Coronary artery (tissue), 2 donors: Measurements from ENCODE around the gene CBLB.

Experiments used
- DNase-seq: peaks from one replicate; pipeline ENCODE4 v3.0.0-alpha.2; 2017; ENCODE audit warnings: low spot score
- H3K27ac ChIP-seq, 2 donors: fragments of 200-600 bp; sonication (generic); one replicate each; pipeline ENCODE4 v1.5.1; 2016 to 2019
- H3K4me3 ChIP-seq: fragments of 200-600 bp; sonication (generic); 2 replicates; pipeline ENCODE4 v1.5.1; 2016; ENCODE audit warnings: mild to moderate bottlenecking, moderate library complexity
- TF ChIP-seq, protein P1 (sequence below): fragments of 200-600 bp; sonication (generic); IDR thresholded peaks from one replicate; pipeline ENCODE4 v1.5.1; 2019; ENCODE audit warnings: antibody characterized with exemption

Gene CBLB

DNA sequence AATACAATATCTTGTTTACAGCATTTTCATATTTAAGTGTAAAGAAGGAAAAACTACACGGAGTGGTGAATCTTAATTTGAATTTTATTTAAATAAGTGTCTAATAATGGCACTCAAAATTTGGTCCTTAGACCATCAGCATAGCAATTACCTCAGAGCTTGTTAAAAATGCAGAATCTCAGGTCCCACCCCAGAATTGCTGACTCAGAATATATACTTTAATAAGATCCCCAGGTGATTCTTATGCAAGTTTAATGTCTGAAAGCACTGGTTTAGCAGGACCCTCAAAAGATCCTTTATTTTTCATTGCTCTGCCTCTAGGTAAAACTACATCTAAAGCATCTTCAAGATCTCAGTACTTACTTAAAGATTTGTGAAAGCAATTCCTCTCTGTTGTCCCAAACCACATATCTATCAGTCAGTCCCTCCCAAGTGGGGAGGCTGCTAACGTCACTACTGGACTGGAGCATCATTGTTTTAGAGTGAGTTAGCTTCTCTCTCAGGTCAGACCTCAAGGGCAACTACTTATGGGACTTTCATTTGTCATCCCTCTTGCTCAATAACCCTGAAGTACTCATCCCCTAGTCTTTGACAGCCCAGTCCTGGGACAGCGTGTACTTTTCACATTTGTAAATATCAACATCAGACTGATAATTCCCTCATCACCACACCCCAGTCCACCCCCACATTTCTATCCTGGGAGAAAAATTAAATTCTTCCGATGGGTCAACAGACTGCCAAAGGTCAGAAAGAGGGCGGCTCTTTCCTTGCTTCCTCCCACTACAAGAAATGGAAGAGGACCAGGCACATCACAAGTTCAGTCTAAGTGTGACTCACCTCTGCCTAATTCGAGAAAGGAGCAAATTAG is 76.7 kb downstream of the CBLB start:
- TF ChIP-seq, protein P1, sequence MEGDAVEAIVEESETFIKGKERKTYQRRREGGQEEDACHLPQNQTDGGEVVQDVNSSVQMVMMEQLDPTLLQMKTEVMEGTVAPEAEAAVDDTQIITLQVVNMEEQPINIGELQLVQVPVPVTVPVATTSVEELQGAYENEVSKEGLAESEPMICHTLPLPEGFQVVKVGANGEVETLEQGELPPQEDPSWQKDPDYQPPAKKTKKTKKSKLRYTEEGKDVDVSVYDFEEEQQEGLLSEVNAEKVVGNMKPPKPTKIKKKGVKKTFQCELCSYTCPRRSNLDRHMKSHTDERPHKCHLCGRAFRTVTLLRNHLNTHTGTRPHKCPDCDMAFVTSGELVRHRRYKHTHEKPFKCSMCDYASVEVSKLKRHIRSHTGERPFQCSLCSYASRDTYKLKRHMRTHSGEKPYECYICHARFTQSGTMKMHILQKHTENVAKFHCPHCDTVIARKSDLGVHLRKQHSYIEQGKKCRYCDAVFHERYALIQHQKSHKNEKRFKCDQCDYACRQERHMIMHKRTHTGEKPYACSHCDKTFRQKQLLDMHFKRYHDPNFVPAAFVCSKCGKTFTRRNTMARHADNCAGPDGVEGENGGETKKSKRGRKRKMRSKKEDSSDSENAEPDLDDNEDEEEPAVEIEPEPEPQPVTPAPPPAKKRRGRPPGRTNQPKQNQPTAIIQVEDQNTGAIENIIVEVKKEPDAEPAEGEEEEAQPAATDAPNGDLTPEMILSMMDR = no peak
- peak overlapping the region; percentile 1 to 60 for H3K27ac ChIP-seq
- H3K4me3 ChIP-seq = no peak overlapping the region
- peak; percentile 82 for DNase-seq

DNA sequence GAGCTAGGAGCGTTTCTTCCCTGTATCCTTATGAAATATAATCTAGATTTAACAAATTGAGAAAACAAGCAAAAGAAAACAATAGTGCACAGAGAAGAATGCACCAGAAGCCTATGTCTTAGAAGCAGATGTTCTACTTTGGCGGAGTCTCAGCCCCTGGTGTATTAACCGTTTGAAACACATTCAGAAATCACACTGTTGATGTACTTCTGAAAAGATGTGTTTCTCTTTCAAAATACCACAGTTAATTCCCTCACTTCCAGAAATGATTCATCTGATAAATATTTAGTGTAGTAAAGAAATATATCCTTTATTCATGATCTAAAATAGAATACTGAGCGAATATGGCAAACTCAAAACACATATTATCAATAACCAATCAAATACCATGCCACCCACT is 77.7 kb downstream of the CBLB start:
- no peak for DNase-seq
- Histone ChIP-seq H3K4me3 (no peak overlapping the region), H3K27ac (peak overlapping the region; percentile 1 to 76)
- TF ChIP-seq, protein P1 = no peak

DNA sequence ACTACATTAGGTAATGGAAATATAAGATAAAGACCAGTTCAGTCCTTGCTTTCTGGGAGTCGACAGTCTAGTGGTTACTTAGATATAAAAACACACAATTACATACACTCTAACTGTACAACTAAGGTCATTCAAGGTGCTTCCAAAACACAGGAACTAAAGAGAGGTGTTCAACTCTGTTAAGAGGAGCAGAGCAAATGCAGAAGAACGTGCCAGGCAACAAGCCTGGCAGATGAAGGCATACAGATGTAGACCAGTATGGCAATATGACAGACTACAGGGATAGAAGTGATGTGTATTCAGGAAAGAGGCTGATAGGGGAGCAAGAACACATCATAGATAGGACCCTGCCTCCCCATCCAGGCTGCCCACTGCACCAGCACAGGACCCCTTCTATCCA is 78.3 kb downstream of the CBLB start:
- Histone ChIP-seq H3K27ac (peak overlapping the region in 1 of 2 donors; percentile 76), H3K4me3 (no peak overlapping the region)
- TF ChIP-seq, protein P1 = no peak
- no peak for DNase-seq

DNA sequence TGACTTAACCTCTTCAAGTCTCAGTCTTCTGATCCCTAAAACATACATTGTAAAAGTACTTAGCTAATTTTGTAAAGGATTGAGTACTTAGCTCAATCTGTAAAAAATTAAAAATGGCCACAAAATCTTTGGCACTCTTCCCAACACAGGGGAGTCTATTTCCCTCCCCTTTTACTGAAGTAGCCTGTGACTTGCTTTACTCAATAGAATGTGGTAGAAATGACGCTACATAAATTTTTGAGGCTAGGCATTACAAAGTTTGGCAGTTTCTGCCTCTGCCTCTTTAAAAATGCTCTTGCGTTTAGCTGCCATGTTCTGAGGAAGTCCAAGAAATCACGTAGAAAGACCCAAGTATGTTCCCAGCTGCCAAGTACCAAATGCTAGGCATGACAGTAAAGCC is 80.2 kb downstream of the CBLB start:
- H3K4me3 ChIP-seq = no peak overlapping the region
- no peak for DNase-seq
- H3K27ac ChIP-seq = no peak overlapping the region
- TF ChIP-seq, protein P1 = no peak

DNA sequence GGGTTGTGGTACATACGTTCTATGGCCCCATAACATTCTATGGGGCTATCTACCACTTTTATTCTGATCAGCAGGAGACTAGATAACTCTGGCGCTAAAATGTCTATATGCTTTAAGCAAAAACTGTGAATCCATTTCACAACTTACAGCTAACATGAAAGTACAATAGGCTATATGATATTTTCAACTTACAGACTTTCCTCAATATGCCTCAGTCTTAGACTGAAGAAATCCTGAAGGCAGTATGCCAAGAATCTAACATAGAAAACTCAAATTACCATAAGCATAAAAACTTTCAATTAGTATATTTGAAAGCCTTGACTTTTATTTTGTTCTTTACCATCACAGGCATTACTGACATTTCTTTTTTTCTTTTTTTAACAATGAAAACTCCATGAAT is 81.4 kb downstream of the CBLB start:
- no peak for DNase-seq
- Histone ChIP-seq H3K4me3 (no peak overlapping the region), H3K27ac (no peak overlapping the region)
- TF ChIP-seq, protein P1 = no peak

DNA sequence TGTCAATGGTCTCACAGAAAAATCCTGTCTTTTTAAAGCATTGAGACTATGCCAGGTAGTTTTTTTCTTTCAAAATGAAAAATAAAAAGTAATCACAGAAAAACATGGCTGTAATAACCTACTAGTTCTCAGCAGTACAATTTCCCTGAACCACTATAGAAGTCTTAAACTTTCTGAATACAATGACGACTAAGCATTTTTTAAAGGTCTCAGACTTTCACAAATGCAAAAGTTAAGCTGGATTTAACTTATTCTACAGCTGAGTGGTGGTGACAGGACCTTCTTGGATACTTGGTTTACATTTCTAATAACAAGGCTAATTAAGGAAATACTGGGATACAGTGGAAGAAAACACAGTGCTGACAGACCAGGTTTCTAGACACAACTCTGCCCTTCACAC is 81.8 kb downstream of the CBLB start:
- no peak for DNase-seq
- no peak overlapping the region for H3K4me3 ChIP-seq
- H3K27ac ChIP-seq = no peak overlapping the region
- TF ChIP-seq, protein P1 = no peak

DNA sequence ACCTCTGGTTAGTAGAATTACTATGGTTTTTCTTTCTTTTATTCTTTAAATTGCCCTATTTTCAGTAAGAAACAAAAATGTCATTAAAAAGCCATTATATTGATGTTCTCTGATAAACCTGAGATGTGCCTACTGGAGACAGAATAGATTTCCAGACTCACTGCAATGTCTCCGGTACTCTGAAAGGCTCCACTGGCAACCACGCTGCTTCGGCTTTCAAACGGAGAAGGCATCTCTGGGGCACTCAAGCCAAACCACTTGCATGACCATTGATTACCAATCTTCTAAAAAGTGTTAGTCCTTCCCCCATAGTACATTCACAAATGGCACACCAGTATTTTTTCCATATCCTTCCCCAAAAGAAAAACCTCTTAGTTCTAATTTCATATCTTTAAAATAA is 82.6 kb downstream of the CBLB start:
- TF ChIP-seq, protein P1 = no peak
- no peak for DNase-seq
- Histone ChIP-seq H3K27ac (no peak overlapping the region), H3K4me3 (no peak overlapping the region)
